HepG2 (cell line): ENCODE data around the gene SPATA12. TPM values are rescaled to one million over a fixed set of nuclear protein-coding genes. Genes with fewer than 3 reads are reported as not detected.
A peak's percentile ranks its signal among the peaks of the same experiment; 100 is the strongest.

Experiments used
- CAMTA2 ChIP-seq: sonication (generic); formaldehyde crosslinking; IDR thresholded peaks from 2 replicates; pipeline ENCODE4 v1.4.0; 2020; ENCODE audit warnings: mild to moderate bottlenecking, missing genetic modification reagents, borderline replicate concordance
- CBX1 ChIP-seq: IDR thresholded peaks from one replicate; pipeline ENCODE4 v1.6.1; 2016; ENCODE audit warnings: antibody characterized with exemption, low read depth
- EHMT2 ChIP-seq: fragments of 200-600 bp; sonication (generic); IDR thresholded peaks from 2 replicates; pipeline ENCODE4 v1.7.0; 2017; ENCODE audit warnings: antibody characterized with exemption, low read depth, low read length, borderline replicate concordance
- GABPB1 ChIP-seq: IDR thresholded peaks from 2 replicates; pipeline ENCODE4 v1.6.1; 2016; ENCODE audit warnings: mild to moderate bottlenecking, missing genetic modification reagents, moderate library complexity, missing compliant biosample characterization
- HDAC1 ChIP-seq: sonication (generic); formaldehyde crosslinking; IDR thresholded peaks from 2 replicates; pipeline ENCODE4 v1.5.1; 2020; ENCODE audit warnings: mild to moderate bottlenecking, missing genetic modification reagents
- HNRNPL ChIP-seq: fragments of 200-400 bp; formaldehyde crosslinking; IDR thresholded peaks from 2 replicates; pipeline ENCODE4 v1.6.1; 2017; ENCODE audit warnings: mild to moderate bottlenecking, low read depth, low read length
- MIER2 ChIP-seq: IDR thresholded peaks from 2 replicates; pipeline ENCODE4 v1.6.1; 2016; ENCODE audit warnings: missing biosample characterization, missing genetic modification reagents
- NFRKB ChIP-seq: fragments of 450-650 bp; IDR thresholded peaks from 2 replicates; pipeline ENCODE4 v1.6.1; 2017
- RXRA ChIP-seq: sonication (generic); formaldehyde crosslinking; IDR thresholded peaks from 2 replicates; pipeline ENCODE4 v1.5.1; 2020; ENCODE audit warnings: missing genetic modification reagents
- SNRNP70 ChIP-seq: fragments of 200-400 bp; formaldehyde crosslinking; IDR thresholded peaks from 2 replicates; pipeline ENCODE4 v1.6.1; 2017; ENCODE audit warnings: mild to moderate bottlenecking, low read depth, low read length, moderate library complexity
- SPEN ChIP-seq: sonication (generic); formaldehyde crosslinking; IDR thresholded peaks from 2 replicates; pipeline ENCODE4 v1.5.1; 2020; ENCODE audit warnings: low read depth, mild to moderate bottlenecking, missing genetic modification reagents
- SUZ12 ChIP-seq: fragments of 150-350 bp; IDR thresholded peaks from 2 replicates; pipeline ENCODE4 v1.6.1; 2014; ENCODE audit warnings: low read depth, low read length
- ZNF101 ChIP-seq: sonication (generic); formaldehyde crosslinking; IDR thresholded peaks from 2 replicates; pipeline ENCODE4 v1.4.0; 2020; ENCODE audit warnings: mild to moderate bottlenecking, low read depth, missing genetic modification reagents, borderline replicate concordance
- ZNF331 ChIP-seq: sonication (generic); formaldehyde crosslinking; IDR thresholded peaks from 2 replicates; pipeline ENCODE4 v1.4.0; 2020; ENCODE audit warnings: missing genetic modification reagents
- ZNF350 ChIP-seq: sonication (generic); formaldehyde crosslinking; IDR thresholded peaks from 2 replicates; pipeline ENCODE4 v1.4.0; 2020; ENCODE audit warnings: mild to moderate bottlenecking, low read depth, missing genetic modification reagents, borderline replicate concordance
- ZNF432 ChIP-seq: sonication (generic); formaldehyde crosslinking; IDR thresholded peaks from 2 replicates; pipeline ENCODE4 v1.5.0; 2020; ENCODE audit warnings: missing genetic modification reagents, mild to moderate bottlenecking, borderline replicate concordance
- ZNF577 ChIP-seq: sonication (generic); formaldehyde crosslinking; IDR thresholded peaks from 2 replicates; pipeline ENCODE4 v1.4.0; 2020; ENCODE audit warnings: mild to moderate bottlenecking, low read depth, missing genetic modification reagents, borderline replicate concordance
- ZNF703 ChIP-seq: sonication (generic); formaldehyde crosslinking; IDR thresholded peaks from 2 replicates; pipeline ENCODE4 v1.5.1; 2020; ENCODE audit warnings: missing genetic modification reagents, mild to moderate bottlenecking, moderate library complexity, borderline replicate concordance
- ZNF777 ChIP-seq: sonication (generic); formaldehyde crosslinking; IDR thresholded peaks from 2 replicates; pipeline ENCODE4 v1.4.0; 2020; ENCODE audit warnings: missing genetic modification reagents
- ZNF879 ChIP-seq: sonication (generic); formaldehyde crosslinking; IDR thresholded peaks from 2 replicates; pipeline ENCODE4 v1.8.1; 2023; ENCODE audit warnings: missing genetic modification reagents
- polyA plus RNA-seq, 8 experiments: library from polyadenylated mRNA; depleted of rRNA in 3 of 8; stranded (reverse) in 7 of 8; unstranded in 1 of 8; fragments of >200 nt; fragmentation: Illumina TruSeq in 4 of 8; extraction: Trizol in 4 of 8; gene quantifications; 2 replicates each; pipeline versions ENCODE4 v1.2.1 to v1.2.3, GENCODE V29; 2011 to 2016; ENCODE audit warnings: low read depth in 4 of 8, missing spikeins in 1 of 8, mixed read lengths in 1 of 8; ENCODE audit not compliant: insufficient read depth in 1 of 8
- total RNA-seq, 5 experiments: library from RNA; depleted of rRNA; stranded (reverse); fragments of >200 nt; fragmentation: Illumina TruSeq; extraction: Trizol; gene quantifications; 2 replicates each; pipeline ENCODE4 v1.2.3, GENCODE V29; 2016; ENCODE audit warnings: low read depth in 1 of 5
- TF ChIP-seq, protein P1 (sequence below): sonication (generic); formaldehyde crosslinking; IDR thresholded peaks from 2 replicates; pipeline ENCODE4 v1.4.0; 2020; ENCODE audit warnings: missing genetic modification reagents
- TF ChIP-seq, protein P2 (sequence below), 2 experiments: IDR thresholded peaks; 2 replicates each; pipeline ENCODE4 v1.6.1; 2011 to 2012; ENCODE audit warnings: low read length in 2 of 2, borderline replicate concordance in 1 of 2, low read depth in 1 of 2, mild to moderate bottlenecking in 1 of 2, moderate library complexity in 1 of 2
- TF ChIP-seq, protein P3 (sequence below): IDR thresholded peaks from 2 replicates; pipeline ENCODE4 v1.6.1; 2016; ENCODE audit warnings: missing biosample characterization, missing genetic modification reagents, low read depth

The SPATA12 gene
- total and polyA plus RNA-seq, 2 of the 13 experiments (the other 11 are each of a cell fraction or from before 2014, with no cell fraction given) = 0.09 to 0.25 TPM

GRCh38 chr3:57078635-57079473 is 18.4 kb downstream of the SPATA12 start (continued):
- peak; percentile 90; the same call in 1 of the 2 replicates for TF ChIP-seq CAMTA2 (CRISPR knock-in tag)
- TF ChIP-seq, protein P1, sequence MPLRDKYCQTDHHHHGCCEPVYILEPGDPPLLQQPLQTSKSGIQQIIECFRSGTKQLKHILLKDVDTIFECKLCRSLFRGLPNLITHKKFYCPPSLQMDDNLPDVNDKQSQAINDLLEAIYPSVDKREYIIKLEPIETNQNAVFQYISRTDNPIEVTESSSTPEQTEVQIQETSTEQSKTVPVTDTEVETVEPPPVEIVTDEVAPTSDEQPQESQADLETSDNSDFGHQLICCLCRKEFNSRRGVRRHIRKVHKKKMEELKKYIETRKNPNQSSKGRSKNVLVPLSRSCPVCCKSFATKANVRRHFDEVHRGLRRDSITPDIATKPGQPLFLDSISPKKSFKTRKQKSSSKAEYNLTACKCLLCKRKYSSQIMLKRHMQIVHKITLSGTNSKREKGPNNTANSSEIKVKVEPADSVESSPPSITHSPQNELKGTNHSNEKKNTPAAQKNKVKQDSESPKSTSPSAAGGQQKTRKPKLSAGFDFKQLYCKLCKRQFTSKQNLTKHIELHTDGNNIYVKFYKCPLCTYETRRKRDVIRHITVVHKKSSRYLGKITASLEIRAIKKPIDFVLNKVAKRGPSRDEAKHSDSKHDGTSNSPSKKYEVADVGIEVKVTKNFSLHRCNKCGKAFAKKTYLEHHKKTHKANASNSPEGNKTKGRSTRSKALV (CRISPR knock-in tag) = peak; percentile 74; the same call in 1 of the 2 replicates
- TF ChIP-seq ZNF101 = 0 out of 2 replicates have a peak, but pooled peaks have one; percentile 21
- TF ChIP-seq ZNF577 (CRISPR knock-in tag) = no peak
- TF ChIP-seq SUZ12 = no peak
- TF ChIP-seq EHMT2 = no peak
- TF ChIP-seq NFRKB = no peak
- TF ChIP-seq GABPB1 (CRISPR knock-in tag) = peak; percentile 76
- 0 out of 2 replicates have a peak, but pooled peaks have one; percentile 41 for TF ChIP-seq ZNF350 (CRISPR knock-in tag)
- TF ChIP-seq RXRA (CRISPR knock-in tag) = no peak; the same call in 1 of the 2 replicates
- no peak for TF ChIP-seq ZNF703 (CRISPR knock-in tag)
- peak; percentile 45 for TF ChIP-seq HDAC1 (CRISPR knock-in tag)
- TF ChIP-seq SNRNP70 = no peak
- TF ChIP-seq, protein P2, sequence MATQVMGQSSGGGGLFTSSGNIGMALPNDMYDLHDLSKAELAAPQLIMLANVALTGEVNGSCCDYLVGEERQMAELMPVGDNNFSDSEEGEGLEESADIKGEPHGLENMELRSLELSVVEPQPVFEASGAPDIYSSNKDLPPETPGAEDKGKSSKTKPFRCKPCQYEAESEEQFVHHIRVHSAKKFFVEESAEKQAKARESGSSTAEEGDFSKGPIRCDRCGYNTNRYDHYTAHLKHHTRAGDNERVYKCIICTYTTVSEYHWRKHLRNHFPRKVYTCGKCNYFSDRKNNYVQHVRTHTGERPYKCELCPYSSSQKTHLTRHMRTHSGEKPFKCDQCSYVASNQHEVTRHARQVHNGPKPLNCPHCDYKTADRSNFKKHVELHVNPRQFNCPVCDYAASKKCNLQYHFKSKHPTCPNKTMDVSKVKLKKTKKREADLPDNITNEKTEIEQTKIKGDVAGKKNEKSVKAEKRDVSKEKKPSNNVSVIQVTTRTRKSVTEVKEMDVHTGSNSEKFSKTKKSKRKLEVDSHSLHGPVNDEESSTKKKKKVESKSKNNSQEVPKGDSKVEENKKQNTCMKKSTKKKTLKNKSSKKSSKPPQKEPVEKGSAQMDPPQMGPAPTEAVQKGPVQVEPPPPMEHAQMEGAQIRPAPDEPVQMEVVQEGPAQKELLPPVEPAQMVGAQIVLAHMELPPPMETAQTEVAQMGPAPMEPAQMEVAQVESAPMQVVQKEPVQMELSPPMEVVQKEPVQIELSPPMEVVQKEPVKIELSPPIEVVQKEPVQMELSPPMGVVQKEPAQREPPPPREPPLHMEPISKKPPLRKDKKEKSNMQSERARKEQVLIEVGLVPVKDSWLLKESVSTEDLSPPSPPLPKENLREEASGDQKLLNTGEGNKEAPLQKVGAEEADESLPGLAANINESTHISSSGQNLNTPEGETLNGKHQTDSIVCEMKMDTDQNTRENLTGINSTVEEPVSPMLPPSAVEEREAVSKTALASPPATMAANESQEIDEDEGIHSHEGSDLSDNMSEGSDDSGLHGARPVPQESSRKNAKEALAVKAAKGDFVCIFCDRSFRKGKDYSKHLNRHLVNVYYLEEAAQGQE (IDR thresholded peaks at IDR 0.05; ENCODE audit: borderline replicate concordance in 1 of 2, low read depth in 1 of 2, low read length in 2 of 2) = no peak
- TF ChIP-seq, protein P3, sequence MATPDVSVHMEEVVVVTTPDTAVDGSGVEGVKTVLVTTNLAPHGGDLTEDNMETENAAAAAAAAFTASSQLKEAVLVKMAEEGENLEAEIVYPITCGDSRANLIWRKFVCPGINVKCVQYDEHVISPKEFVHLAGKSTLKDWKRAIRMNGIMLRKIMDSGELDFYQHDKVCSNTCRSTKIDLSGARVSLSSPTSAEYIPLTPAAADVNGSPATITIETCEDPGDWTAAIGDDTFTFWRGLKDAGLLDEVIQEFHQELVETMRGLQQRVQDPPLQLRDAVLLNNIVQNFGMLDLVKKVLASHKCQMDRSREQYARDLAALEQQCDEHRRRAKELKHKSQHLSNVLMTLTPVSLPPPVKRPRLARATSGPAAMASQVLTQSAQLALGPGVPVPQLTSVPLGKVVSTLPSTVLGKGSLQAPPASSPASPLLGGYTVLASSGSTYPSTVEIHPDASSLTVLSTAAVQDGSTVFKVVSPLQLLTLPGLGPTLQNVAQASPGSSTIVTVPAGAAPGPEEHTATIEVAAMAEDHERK (CRISPR knock-in tag) = no peak
- TF ChIP-seq ZNF331 (CRISPR knock-in tag) = peak; percentile 45; the same call in 1 of the 2 replicates
- TF ChIP-seq SPEN (CRISPR knock-in tag) = 0 out of 2 replicates have a peak, but pooled peaks have one; percentile 14
- TF ChIP-seq ZNF879 (CRISPR knock-in tag) = peak; percentile 73; the same call in 1 of the 2 replicates
- no peak for TF ChIP-seq ZNF432 (CRISPR knock-in tag)
- peak; percentile 67 for TF ChIP-seq ZNF777 (CRISPR knock-in tag)
- peak; percentile 98 for TF ChIP-seq HNRNPL
- no peak for TF ChIP-seq CBX1
- TF ChIP-seq MIER2 (CRISPR knock-in tag) = no peak
